ENCODE data around the gene CUBN. TPM values are rescaled to one million over a fixed set of nuclear protein-coding genes. Genes with fewer than 3 reads are reported as not detected.
A peak's percentile ranks its signal among the peaks of the same experiment; 100 is the strongest.

CUBN gene
- total RNA-seq, 2 donors from 2014 or later = 0.75 to 1.3 TPM

- H3K4me3 Mint-ChIP-seq = no peak overlapping the region
- no peaks in the 10 kb centered on the region for H3K9me3 Mint-ChIP-seq
- peaks cover 17% of the 10 kb centered on the region for H3K4me1 Mint-ChIP-seq
- H3K36me3 Mint-ChIP-seq (ENCODE audit: low read depth) = no peaks in the 10 kb centered on the region
- Histone ChIP-seq H3K36me3 (ENCODE audit: control insufficient read depth, insufficient read depth, low read length) (no peaks in the 10 kb centered on the region), H3K4me3 (ENCODE audit: low read length) (no peak overlapping the region), H3K9me3 (ENCODE audit: control insufficient read depth, low read length) (no peaks in the 10 kb centered on the region), H3K4me1 (ENCODE audit: control insufficient read depth, insufficient read depth, low read length) (peaks cover 14% of the 10 kb centered on the region), H3K27me3 (ENCODE audit: control insufficient read depth, insufficient read depth, low read length, poor library complexity, severe bottlenecking) (no peaks in the 10 kb centered on the region), H3K9ac (ENCODE audit: extremely low read depth, low read length, poor library complexity, severe bottlenecking) (no peak overlapping the region), H3K27ac (ENCODE audit: low read depth, low read length) (no peak overlapping the region)
- 84 to 90% methylated on average over 10 to 13 of the region's 13 CpGs for WGBS, 2 experiments (ENCODE audit: insufficient coverage in 1 of 2, insufficient read length in 1 of 2)
- no peaks in the 10 kb centered on the region for H3K27me3 Mint-ChIP-seq (ENCODE audit: insufficient read depth)
- TF ChIP-seq CTCF (conservative IDR thresholded peaks at IDR 0.05) = no peak
- DNase-seq = no peak
- no peak overlapping the region for H3K27ac Mint-ChIP-seq
These were observed 175.2 kb downstream of the CUBN start for GRCh38 chr10:16954280-16955030.

GRCh38 chr10:16953270-16953669, 176.3 kb downstream of the CUBN start:
- Histone ChIP-seq H3K27me3 (ENCODE audit: control insufficient read depth, insufficient read depth, low read length, poor library complexity, severe bottlenecking) (no peaks in the 10 kb centered on the region), H3K9me3 (ENCODE audit: control insufficient read depth, low read length) (no peaks in the 10 kb centered on the region), H3K4me3 (ENCODE audit: low read length) (no peak overlapping the region), H3K36me3 (ENCODE audit: control insufficient read depth, insufficient read depth, low read length) (no peaks in the 10 kb centered on the region), H3K4me1 (ENCODE audit: control insufficient read depth, insufficient read depth, low read length) (peaks cover 14% of the 10 kb centered on the region), H3K27ac (ENCODE audit: low read depth, low read length) (no peak overlapping the region), H3K9ac (ENCODE audit: extremely low read depth, low read length, poor library complexity, severe bottlenecking) (no peak overlapping the region)
- WGBS, 2 experiments (ENCODE audit: insufficient coverage in 1 of 2, insufficient read length in 1 of 2) = 95 to 97% methylated on average over 5 of the region's 5 CpGs
- H3K36me3 Mint-ChIP-seq (ENCODE audit: low read depth) = no peaks in the 10 kb centered on the region
- H3K4me1 Mint-ChIP-seq = peaks cover 17% of the 10 kb centered on the region
- no peaks in the 10 kb centered on the region for H3K9me3 Mint-ChIP-seq
- H3K4me3 Mint-ChIP-seq = no peak overlapping the region
- H3K27ac Mint-ChIP-seq = no peak overlapping the region
- DNase-seq = no peak
- H3K27me3 Mint-ChIP-seq (ENCODE audit: insufficient read depth) = no peaks in the 10 kb centered on the region
- TF ChIP-seq CTCF (conservative IDR thresholded peaks at IDR 0.05) = no peak

GRCh38 chr10:16952610-16953009, 177.0 kb downstream of the CUBN start:
- H3K4me3 ChIP-seq (ENCODE audit: low read length) = no peak overlapping the region
- peak; percentile 71 for DNase-seq
- no peak overlapping the region for H3K27ac Mint-ChIP-seq
- H3K4me1 Mint-ChIP-seq = peaks cover 17% of the 10 kb centered on the region
- no peaks in the 10 kb centered on the region for H3K36me3 Mint-ChIP-seq (ENCODE audit: low read depth)
- no peaks in the 10 kb centered on the region for H3K27me3 ChIP-seq (ENCODE audit: control insufficient read depth, insufficient read depth, low read length, poor library complexity, severe bottlenecking)
- H3K9me3 ChIP-seq (ENCODE audit: control insufficient read depth, low read length) = no peaks in the 10 kb centered on the region
- no peak overlapping the region for H3K9ac ChIP-seq (ENCODE audit: extremely low read depth, low read length, poor library complexity, severe bottlenecking)
- no peaks in the 10 kb centered on the region for H3K36me3 ChIP-seq (ENCODE audit: control insufficient read depth, insufficient read depth, low read length)
- no peaks in the 10 kb centered on the region for H3K27me3 Mint-ChIP-seq (ENCODE audit: insufficient read depth)
- peak; percentile 46 for TF ChIP-seq CTCF (conservative IDR thresholded peaks at IDR 0.05)
- no peak overlapping the region for H3K27ac ChIP-seq (ENCODE audit: low read depth, low read length)
- 89 to 90% methylated on average over 4 to 5 of the region's 5 CpGs for WGBS, 2 experiments (ENCODE audit: insufficient coverage in 1 of 2, insufficient read length in 1 of 2)
- H3K4me3 Mint-ChIP-seq = no peak overlapping the region
- peaks cover 14% of the 10 kb centered on the region for H3K4me1 ChIP-seq (ENCODE audit: control insufficient read depth, insufficient read depth, low read length)
- H3K9me3 Mint-ChIP-seq = no peaks in the 10 kb centered on the region

Data from endodermal cell (in vitro differentiated cells).